ENCODE measurements around the gene HSD17B1.
A peak's percentile ranks its signal among the peaks of the same experiment; 100 is the strongest.

The HSD17B1 gene

DNA sequence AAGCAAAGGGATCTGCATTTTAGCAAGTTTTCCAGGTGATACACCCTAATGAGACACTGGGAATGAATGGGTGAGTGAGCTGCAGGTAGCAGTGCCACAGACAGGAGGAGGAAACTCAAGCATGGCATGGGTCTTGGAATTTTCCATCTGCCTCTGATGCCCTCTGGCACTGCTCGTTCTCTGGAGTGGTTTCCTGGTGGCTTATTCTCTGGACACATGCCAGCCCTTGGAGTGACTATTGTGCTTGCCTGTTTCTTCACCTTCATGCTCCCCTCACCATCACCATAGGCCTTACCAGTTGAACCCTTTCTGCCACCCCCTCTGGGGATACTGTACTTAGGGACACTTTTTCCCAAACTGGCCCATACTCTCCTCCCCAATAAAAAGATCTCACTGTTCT, 10.8 kb downstream of the HSD17B1 start:
- H3K36me3 ChIP-seq (ENCODE audit: control insufficient read depth, insufficient read depth, low read length, severe bottlenecking): peaks cover 27% of the 10 kb centered on the region
- peak overlapping the region; percentile 95 for H3K9ac ChIP-seq (ENCODE audit: low read length)
- no peak for DNase-seq (ENCODE audit: low read depth)
- no peaks in the 10 kb centered on the region for H3K9me3 ChIP-seq (ENCODE audit: control insufficient read depth, low read length)
- peaks cover 40% of the 10 kb centered on the region for H3K4me1 ChIP-seq (ENCODE audit: control insufficient read depth, insufficient read depth, low read length)
- H3K4me3 ChIP-seq (ENCODE audit: low read length): peak overlapping the region; percentile 90
- H3K27me3 ChIP-seq (replicated peaks; ENCODE audit: control insufficient read depth, insufficient read depth, low read length): no peaks in the 10 kb centered on the region

DNA sequence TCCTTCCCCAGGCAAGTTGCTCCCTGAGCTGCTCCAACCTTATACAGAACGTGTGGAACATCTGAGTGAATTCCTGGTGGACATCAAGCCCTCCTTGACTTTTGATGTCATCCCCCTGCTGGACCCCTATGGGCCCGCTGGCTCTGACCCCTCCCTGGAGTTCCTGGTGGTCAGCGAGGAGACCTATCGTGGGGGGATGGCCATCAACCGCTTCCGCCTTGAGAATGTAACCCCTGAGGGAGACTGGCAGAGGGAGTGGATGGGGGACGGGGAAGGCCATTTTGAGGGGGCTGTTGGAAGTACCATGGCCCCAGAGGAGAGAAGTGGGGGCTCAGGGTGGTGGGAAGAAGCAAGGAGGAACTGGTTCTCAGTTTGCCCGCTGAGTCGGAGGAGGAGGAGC, 11.2 kb downstream of the HSD17B1 start:
- Histone ChIP-seq H3K9ac (ENCODE audit: low read length) (peak overlapping the region; percentile 95), H3K9me3 (ENCODE audit: control insufficient read depth, low read length) (no peaks in the 10 kb centered on the region), H3K4me3 (ENCODE audit: low read length) (peak overlapping the region; percentile 90), H3K4me1 (ENCODE audit: control insufficient read depth, insufficient read depth, low read length) (peaks cover 44% of the 10 kb centered on the region), H3K36me3 (ENCODE audit: control insufficient read depth, insufficient read depth, low read length, severe bottlenecking) (peaks cover 31% of the 10 kb centered on the region), H3K27me3 (replicated peaks; ENCODE audit: control insufficient read depth, insufficient read depth, low read length) (no peaks in the 10 kb centered on the region)
- DNase-seq (ENCODE audit: low read depth): no peak

DNA sequence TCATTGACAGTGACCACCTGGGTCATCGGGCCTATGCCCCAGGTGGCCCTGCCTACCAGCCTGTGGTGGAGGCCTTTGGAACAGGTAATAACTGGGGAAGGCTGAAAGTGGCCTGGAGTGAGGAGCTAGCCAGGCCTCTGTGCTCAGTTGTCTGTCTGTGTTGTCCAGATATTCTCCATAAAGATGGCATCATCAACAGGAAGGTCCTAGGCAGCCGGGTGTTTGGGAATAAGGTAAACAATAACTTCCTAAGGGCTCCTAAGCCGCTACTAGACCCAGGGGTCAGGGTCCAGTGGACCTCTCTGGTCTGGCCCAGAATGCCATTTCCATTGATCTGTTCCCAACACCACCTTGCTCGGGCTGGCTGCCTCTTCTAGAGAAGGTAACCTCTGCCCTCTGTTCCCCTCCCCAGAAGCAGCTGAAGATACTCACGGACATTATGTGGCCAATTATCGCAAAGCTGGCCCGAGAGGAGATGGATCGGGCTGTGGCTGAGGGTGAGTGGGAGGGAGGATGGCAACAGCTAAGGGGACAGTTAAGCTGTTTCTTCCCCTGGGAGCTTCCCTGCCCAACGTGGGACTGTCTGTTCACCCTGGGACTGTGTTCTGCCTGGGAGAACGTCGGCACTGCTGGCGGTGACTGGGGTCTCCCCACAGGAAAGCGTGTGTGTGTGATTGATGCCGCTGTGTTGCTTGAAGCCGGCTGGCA, 12.2 kb downstream of the HSD17B1 start:
- Histone ChIP-seq H3K9ac (ENCODE audit: low read length) (peak overlapping the region; percentile 95), H3K27me3 (replicated peaks; ENCODE audit: control insufficient read depth, insufficient read depth, low read length) (no peaks in the 10 kb centered on the region), H3K4me1 (ENCODE audit: control insufficient read depth, insufficient read depth, low read length) (peaks cover 52% of the 10 kb centered on the region), H3K36me3 (ENCODE audit: control insufficient read depth, insufficient read depth, low read length, severe bottlenecking) (peaks cover 41% of the 10 kb centered on the region), H3K9me3 (ENCODE audit: control insufficient read depth, low read length) (no peaks in the 10 kb centered on the region), H3K4me3 (ENCODE audit: low read length) (no peak overlapping the region)
- no peak for DNase-seq (ENCODE audit: low read depth)

DNA sequence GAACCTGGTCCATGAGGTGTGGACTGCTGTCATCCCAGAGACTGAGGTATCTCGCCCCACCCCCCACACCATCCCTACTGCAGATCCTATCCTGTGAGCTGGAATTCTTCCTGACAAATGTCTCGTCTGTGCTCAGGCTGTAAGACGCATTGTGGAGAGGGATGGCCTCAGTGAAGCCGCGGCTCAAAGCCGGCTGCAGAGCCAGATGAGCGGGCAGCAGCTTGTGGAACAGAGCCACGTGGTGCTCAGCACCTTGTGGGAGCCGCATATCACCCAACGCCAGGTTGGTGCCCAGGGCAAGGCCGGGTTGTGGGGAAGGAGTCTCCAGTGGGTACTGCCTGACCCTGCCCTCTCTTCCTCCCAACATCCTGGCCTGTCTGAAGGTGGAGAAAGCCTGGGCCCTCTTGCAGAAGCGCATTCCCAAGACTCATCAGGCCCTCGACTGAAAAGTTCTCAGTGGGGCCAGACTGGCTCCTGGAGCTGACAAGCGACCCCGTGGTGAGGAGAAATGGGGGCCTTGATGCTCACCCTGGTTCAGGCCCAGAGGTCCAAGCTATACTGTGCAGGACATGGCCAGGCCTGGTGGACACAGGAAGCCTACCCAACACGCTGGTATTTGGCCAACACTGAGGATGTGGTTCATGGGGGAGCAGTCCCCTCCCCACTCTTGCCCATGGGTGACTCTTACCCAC, 12.9 kb downstream of the HSD17B1 start:
- H3K9ac ChIP-seq (ENCODE audit: low read length): peak overlapping the region; percentile 97
- DNase-seq (ENCODE audit: low read depth): no peak
- peaks cover 46% of the 10 kb centered on the region for H3K36me3 ChIP-seq (ENCODE audit: control insufficient read depth, insufficient read depth, low read length, severe bottlenecking)

DNA sequence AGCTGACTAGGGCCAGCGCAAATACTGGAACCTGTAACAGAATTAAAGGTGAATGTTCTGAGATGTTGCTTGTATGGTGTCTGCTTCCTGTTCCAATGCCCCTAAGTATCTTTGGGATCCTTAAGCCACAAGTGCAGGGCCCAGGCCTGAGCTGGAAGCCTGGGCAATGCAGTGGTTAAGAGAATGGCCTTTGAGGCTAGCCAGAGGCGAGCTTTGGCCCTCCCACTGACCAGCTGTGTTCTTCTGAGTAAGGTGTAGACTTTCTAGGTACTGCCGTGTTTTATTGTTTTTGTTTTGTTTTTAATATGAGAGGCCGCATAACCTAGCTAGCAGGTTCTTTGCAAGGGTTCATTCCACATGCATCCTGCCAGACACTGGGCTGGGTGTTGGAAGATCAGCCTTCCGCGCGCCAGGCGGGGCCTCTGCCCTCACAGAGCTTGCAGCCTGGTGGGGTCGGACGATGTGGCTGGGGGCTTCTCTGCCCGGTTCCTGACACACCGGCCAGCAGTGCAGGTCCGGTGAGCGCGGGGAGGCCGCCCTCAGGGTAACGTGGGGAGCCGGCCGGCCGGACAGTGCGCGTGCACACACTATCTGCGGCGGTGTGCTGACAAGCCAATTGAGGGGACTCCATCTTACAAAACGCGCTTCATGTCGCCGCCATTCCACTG, 13.6 kb downstream of the HSD17B1 start:
- H3K36me3 ChIP-seq (ENCODE audit: control insufficient read depth, insufficient read depth, low read length, severe bottlenecking): peaks cover 53% of the 10 kb centered on the region
- no peaks in the 10 kb centered on the region for H3K9me3 ChIP-seq (ENCODE audit: control insufficient read depth, low read length)
- peak overlapping the region; percentile 97 for H3K9ac ChIP-seq (ENCODE audit: low read length)
- no peak for DNase-seq (ENCODE audit: low read depth)
- H3K4me3 ChIP-seq (ENCODE audit: low read length): peak overlapping the region; percentile 92
- H3K4me1 ChIP-seq (ENCODE audit: control insufficient read depth, insufficient read depth, low read length): peaks cover 49% of the 10 kb centered on the region
- no peaks in the 10 kb centered on the region for H3K27me3 ChIP-seq (replicated peaks; ENCODE audit: control insufficient read depth, insufficient read depth, low read length)

More for the DNA sequence above, 12.9 kb downstream of the HSD17B1 start:
- H3K27me3 ChIP-seq (replicated peaks; ENCODE audit: control insufficient read depth, insufficient read depth, low read length): no peaks in the 10 kb centered on the region
- H3K4me3 ChIP-seq (ENCODE audit: low read length): no peak overlapping the region
- H3K4me1 ChIP-seq (ENCODE audit: control insufficient read depth, insufficient read depth, low read length): peaks cover 46% of the 10 kb centered on the region
- H3K9me3 ChIP-seq (ENCODE audit: control insufficient read depth, low read length): no peaks in the 10 kb centered on the region

DNA sequence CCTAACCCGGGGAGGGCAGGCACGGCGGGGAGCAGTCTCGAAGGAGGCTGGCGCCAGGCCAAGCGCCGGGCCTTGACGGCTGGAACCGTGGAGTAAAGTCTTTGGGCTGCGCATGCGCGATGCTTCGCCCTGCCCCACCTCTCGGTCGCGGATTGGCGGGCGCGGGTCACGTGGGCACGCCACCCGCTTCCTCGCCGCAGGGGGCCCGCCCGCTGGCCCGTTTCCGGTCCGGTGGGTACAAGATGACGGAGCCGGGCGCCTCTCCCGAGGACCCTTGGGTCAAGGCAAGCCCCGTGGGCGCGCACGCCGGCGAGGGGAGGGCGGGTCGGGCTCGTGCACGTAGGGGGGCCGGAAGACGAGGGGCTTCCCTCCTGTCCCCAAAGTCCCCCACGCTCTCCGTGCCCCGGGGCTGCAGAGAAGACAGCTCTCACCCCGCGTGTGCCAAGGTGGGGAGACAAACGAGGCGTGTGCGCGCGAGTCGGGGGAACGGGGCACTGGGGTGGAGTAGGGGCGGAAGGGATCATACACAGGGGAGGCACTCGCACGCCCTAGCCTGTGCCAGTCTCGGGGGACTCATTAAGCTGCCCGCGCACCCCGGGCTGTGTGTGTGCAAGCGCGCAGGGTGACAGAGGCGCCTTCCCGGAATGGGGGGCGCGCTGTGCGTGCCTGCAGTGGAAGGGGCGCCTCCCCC, 14.3 kb downstream of the HSD17B1 start, which contains the start of gene MLX:
Gene MLX, plus strand, starts transcription at position 218 of the 691 bp plus-strand sequence. Its CDS starts 25 bp downstream, at position 243.
- peak; percentile 98 for DNase-seq (ENCODE audit: low read depth)
- H3K4me3 ChIP-seq (ENCODE audit: low read length): peak within 1 kb of the TSS; percentile 92
- H3K36me3 ChIP-seq (ENCODE audit: control insufficient read depth, insufficient read depth, low read length, severe bottlenecking): peaks cover 60% of the 10 kb centered on the region
- peak within 1 kb of the TSS; percentile 97 for H3K9ac ChIP-seq (ENCODE audit: low read length)
- H3K9me3 ChIP-seq (ENCODE audit: control insufficient read depth, low read length): no peaks in the 10 kb centered on the region
- H3K4me1 ChIP-seq (ENCODE audit: control insufficient read depth, insufficient read depth, low read length): peaks cover 52% of the 10 kb centered on the region
- H3K27me3 ChIP-seq (replicated peaks; ENCODE audit: control insufficient read depth, insufficient read depth, low read length): no peaks in the 10 kb centered on the region

DNA sequence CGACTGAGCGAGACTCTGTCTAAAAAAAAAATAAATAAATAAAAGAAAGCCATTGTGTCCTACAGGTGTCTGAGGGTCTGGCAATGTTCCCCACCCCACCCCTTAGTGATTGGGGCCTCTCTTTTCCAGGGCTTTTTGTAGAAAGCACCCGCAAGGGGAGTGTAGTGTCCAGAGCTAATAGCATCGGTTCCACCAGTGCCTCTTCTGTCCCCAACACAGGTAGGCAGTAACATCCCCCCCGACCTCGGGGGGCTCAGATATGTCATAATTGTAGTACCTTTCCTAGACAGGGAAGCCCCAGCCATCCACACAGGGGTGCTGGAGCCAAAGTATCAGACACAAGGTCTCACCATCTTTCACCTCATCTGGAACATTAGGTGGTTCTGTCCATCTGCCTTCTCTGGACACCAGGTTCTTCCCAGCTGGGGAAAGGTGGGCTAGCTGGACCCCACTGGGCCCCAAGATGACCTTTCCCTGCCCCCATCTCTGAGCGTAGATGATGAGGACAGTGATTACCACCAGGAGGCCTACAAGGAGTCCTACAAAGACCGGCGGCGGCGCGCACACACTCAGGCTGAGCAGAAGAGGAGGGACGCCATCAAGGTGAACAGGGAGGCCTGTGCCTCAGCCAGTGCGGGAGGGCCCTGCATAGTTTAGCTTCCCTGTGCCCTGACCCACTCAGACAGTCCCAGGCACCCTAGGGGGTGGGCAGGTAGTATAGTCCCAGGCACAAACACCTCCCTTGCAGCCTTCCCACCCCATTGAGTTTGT, 15.8 kb downstream of the HSD17B1 start:
- Histone ChIP-seq H3K36me3 (ENCODE audit: control insufficient read depth, insufficient read depth, low read length, severe bottlenecking) (peaks cover 75% of the 10 kb centered on the region), H3K4me1 (ENCODE audit: control insufficient read depth, insufficient read depth, low read length) (peaks cover 56% of the 10 kb centered on the region), H3K9ac (ENCODE audit: low read length) (peak overlapping the region; percentile 43), H3K9me3 (ENCODE audit: control insufficient read depth, low read length) (no peaks in the 10 kb centered on the region), H3K4me3 (ENCODE audit: low read length) (peak overlapping the region; percentile 8), H3K27me3 (replicated peaks; ENCODE audit: control insufficient read depth, insufficient read depth, low read length) (no peaks in the 10 kb centered on the region)
- DNase-seq (ENCODE audit: low read depth): no peak

DNA sequence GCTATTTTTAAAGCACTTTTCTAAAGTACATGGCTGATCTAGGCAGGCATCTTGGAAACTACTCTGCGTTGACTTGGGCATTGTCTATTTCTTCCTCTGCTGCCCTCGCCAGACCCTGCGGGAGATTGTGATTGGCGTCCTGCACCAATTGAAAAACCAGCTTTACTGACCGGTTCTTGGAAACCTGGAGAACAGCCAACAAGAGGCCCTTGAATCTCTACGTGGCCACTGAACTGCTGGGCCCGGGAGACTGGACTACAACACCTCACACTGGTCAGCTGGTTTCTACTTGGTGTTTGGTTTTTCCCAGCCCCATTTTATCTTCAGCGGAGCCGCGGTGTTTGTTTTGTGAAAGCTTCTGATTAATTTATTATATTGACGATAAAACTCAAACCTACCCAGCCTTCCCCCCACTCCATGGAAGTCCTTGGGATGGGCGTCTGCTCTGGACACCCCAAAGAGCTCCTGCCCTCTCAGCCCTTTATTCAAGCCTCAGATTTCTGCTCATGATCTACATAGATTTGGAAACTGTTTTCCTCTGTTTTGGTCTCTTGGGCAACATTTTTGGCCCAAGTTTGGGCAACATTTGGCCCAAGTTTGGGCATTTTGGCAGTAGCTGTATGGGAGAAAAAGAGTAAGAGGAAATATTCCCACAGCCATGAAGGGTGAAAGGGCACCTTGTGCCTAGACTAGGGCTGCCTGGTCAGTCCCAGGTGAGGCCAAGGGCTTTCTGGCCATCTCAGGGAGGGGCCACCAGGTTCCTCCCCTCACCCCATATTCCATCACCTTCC, 18.9 kb downstream of the HSD17B1 start:
- H3K36me3 ChIP-seq (ENCODE audit: control insufficient read depth, insufficient read depth, low read length, severe bottlenecking): peaks cover 67% of the 10 kb centered on the region
- H3K4me1 ChIP-seq (ENCODE audit: control insufficient read depth, insufficient read depth, low read length): peaks cover 42% of the 10 kb centered on the region
- H3K27me3 ChIP-seq (replicated peaks; ENCODE audit: control insufficient read depth, insufficient read depth, low read length): no peaks in the 10 kb centered on the region
- no peak overlapping the region for H3K4me3 ChIP-seq (ENCODE audit: low read length)
- H3K9ac ChIP-seq (ENCODE audit: low read length): peak overlapping the region; percentile 50
- DNase-seq (ENCODE audit: low read depth): no peak
- no peaks in the 10 kb centered on the region for H3K9me3 ChIP-seq (ENCODE audit: control insufficient read depth, low read length)

DNA sequence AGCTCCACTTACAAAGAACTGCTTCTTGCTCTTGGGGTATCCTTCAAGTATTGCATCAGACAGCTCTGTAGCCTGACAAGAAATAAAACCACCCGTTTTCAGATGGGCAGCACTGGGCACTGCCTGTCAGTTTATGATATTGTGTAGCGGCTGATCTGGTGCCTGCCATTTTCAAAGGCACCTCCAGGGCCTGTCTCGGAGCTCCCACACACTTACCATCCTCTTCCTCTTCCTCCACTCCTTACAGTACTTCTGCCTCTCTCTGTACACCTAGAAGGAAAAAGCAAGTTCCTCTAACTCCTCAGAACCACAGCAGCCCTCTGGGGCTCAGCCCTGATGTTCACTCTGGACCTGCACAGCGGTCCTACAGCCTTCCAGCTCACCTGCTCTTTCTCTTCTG, 20.4 kb downstream of the HSD17B1 start:
- Histone ChIP-seq H3K4me3 (ENCODE audit: low read length) (no peak overlapping the region), H3K27me3 (replicated peaks; ENCODE audit: control insufficient read depth, insufficient read depth, low read length) (no peaks in the 10 kb centered on the region), H3K4me1 (ENCODE audit: control insufficient read depth, insufficient read depth, low read length) (peaks cover 52% of the 10 kb centered on the region), H3K36me3 (ENCODE audit: control insufficient read depth, insufficient read depth, low read length, severe bottlenecking) (peaks cover 67% of the 10 kb centered on the region), H3K9ac (ENCODE audit: low read length) (peak overlapping the region; percentile 6), H3K9me3 (ENCODE audit: control insufficient read depth, low read length) (no peaks in the 10 kb centered on the region)
- DNase-seq (ENCODE audit: low read depth): no peak

DNA sequence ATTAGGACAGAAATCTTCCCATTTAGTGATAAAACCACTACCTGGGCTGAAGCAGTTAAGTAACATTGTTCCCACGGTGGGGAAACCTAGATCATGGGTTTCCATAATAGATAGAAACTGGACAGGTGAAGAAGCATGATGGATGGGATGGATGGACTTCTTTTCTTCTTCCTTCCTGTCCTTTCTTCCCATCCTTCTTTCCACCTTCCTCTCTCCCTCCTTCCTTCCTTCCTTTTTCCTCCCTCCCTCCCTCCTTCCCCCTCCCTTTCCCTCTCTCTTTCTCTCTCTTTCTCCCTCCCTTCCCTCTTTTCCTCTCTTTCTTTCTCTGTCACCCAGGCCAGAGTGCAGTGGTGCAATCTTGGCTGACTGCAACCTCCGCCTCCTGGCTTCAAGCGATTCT, 21.7 kb downstream of the HSD17B1 start:
- Histone ChIP-seq H3K27me3 (replicated peaks; ENCODE audit: control insufficient read depth, insufficient read depth, low read length) (no peaks in the 10 kb centered on the region), H3K4me3 (ENCODE audit: low read length) (no peak overlapping the region), H3K4me1 (ENCODE audit: control insufficient read depth, insufficient read depth, low read length) (peaks cover 47% of the 10 kb centered on the region), H3K9me3 (ENCODE audit: control insufficient read depth, low read length) (no peaks in the 10 kb centered on the region), H3K9ac (ENCODE audit: low read length) (no peak overlapping the region), H3K36me3 (ENCODE audit: control insufficient read depth, insufficient read depth, low read length, severe bottlenecking) (peaks cover 58% of the 10 kb centered on the region)
- DNase-seq (ENCODE audit: low read depth): no peak

Data from adipocyte (in vitro differentiated cells).